GM23248 (cell line): ENCODE results near the gene TMEM181. TPM values are rescaled to one million over a fixed set of nuclear protein-coding genes. Genes with fewer than 3 reads are reported as not detected.

Experiments used
- DNase-seq: peaks from one replicate; pipeline ENCODE4 v3.0.0-alpha.2; 2015
- H2AFZ ChIP-seq: fragments of 200-600 bp; sonication (generic); 2 replicates; pipeline ENCODE4 v1.6.1; 2016; ENCODE audit warnings: antibody characterized with exemption
- H3F3A ChIP-seq: fragments of 200-600 bp; sonication (generic); 2 replicates; pipeline ENCODE4 v1.6.1; 2016; ENCODE audit warnings: mild to moderate bottlenecking, antibody characterized with exemption, mixed run types; ENCODE audit not compliant: insufficient read depth
- H3K27ac ChIP-seq: fragments of 200-600 bp; sonication (generic); 2 replicates; pipeline ENCODE4 v1.5.1; 2016; ENCODE audit warnings: mild to moderate bottlenecking
- H3K27me3 ChIP-seq: fragments of 200-600 bp; sonication (generic); replicated peaks from 2 replicates; pipeline ENCODE4 v1.6.1; 2016; ENCODE audit warnings: mild to moderate bottlenecking; ENCODE audit not compliant: insufficient read depth
- H3K36me3 ChIP-seq: fragments of 200-600 bp; sonication (generic); 2 replicates; pipeline ENCODE4 v1.6.1; 2016; ENCODE audit warnings: low read depth, mild to moderate bottlenecking
- H3K4me1 ChIP-seq: fragments of 200-600 bp; sonication (generic); 2 replicates; pipeline ENCODE4 v1.6.1; 2016; ENCODE audit warnings: mild to moderate bottlenecking; ENCODE audit not compliant: insufficient read depth
- H3K4me2 ChIP-seq: fragments of 200-600 bp; sonication (generic); one replicate; pipeline ENCODE4 v1.6.1; 2016; ENCODE audit warnings: mild to moderate bottlenecking; ENCODE audit not compliant: unreplicated experiment
- H3K4me3 ChIP-seq: fragments of 200-600 bp; sonication (generic); 2 replicates; pipeline ENCODE4 v1.5.1; 2016; ENCODE audit warnings: mild to moderate bottlenecking
- H3K79me2 ChIP-seq: fragments of 200-600 bp; sonication (generic); 2 replicates; pipeline ENCODE4 v1.6.1; 2016; ENCODE audit warnings: mild to moderate bottlenecking; ENCODE audit not compliant: insufficient read depth
- H3K9ac ChIP-seq: fragments of 200-600 bp; sonication (generic); 2 replicates; pipeline ENCODE4 v1.6.1; 2016; ENCODE audit warnings: mild to moderate bottlenecking
- H3K9me2 ChIP-seq: fragments of 200-600 bp; sonication (generic); 2 replicates; pipeline ENCODE4 v1.6.1; 2016; ENCODE audit warnings: mixed run types, mild to moderate bottlenecking, moderate library complexity; ENCODE audit not compliant: insufficient read depth
- H3K9me3 ChIP-seq: fragments of 200-600 bp; sonication (generic); one replicate; pipeline ENCODE4 v1.6.1; 2017; ENCODE audit warnings: low read depth
- H4K20me1 ChIP-seq: fragments of 200-600 bp; sonication (generic); 2 replicates; pipeline ENCODE4 v1.6.0; 2016; ENCODE audit not compliant: insufficient read depth
- EZH2 ChIP-seq: fragments of 200-600 bp; sonication (generic); IDR thresholded peaks from 2 replicates; pipeline ENCODE4 v1.6.1; 2018; ENCODE audit warnings: antibody characterized with exemption, mild to moderate bottlenecking; ENCODE audit not compliant: insufficient read depth, poor library complexity, severe bottlenecking
- EZH2phosphoT487 ChIP-seq: fragments of 200-600 bp; sonication (generic); IDR thresholded peaks from 2 replicates; pipeline ENCODE4 v1.6.1; 2018; ENCODE audit warnings: antibody characterized with exemption, moderate library complexity, mild to moderate bottlenecking, low read depth; ENCODE audit not compliant: insufficient read depth
- WGBS, 2 experiments: methylation state at CpG; one replicate each; pipeline ENCODE4 v1.1.6; 2015 to 2017; ENCODE audit warnings: low lambda C conversion rate in 2 of 2, low coverage in 1 of 2; ENCODE audit errors: missing lambda C conversion rate in 2 of 2; 5-methylcytosine and 5-hydroxymethylcytosine counted together
- in situ Hi-C: fragments of 300-500 bp; cut with MboI; formaldehyde crosslinking; loops from 2 replicates; pipeline ENCODE4 v1.15.0; 2020
- polyA plus RNA-seq: library from polyadenylated mRNA; unstranded; fragments of >200 nt; fragmentation: Nextera tagmentation; extraction: Ambion mirVana; gene quantifications from 2 replicates; pipeline ENCODE4 v1.2.1, GENCODE V29; 2016
- total RNA-seq: library from RNA; depleted of rRNA; stranded (reverse); fragments of >200 nt; shearing (Covaris generic); gene quantifications from 2 replicates; pipeline ENCODE4 v1.2.3, GENCODE V29; 2014

The TMEM181 gene
- total and polyA plus RNA-seq, 2 experiments from 2014 or later = 30.7 to 52.6 TPM

DNA sequence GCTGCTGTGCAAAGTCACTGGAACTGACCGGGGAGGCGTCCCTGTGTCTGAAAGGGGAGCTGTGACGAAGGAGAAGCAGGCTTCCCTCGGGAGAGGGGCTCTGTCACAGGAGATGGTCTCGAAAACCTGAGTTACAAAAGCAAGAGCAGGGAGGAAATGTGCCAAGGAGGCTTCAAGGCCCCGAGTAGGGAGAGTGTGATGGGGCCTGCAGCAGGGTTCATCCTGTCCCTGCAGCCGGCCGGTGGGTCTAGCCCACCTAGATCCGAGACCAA is 68.0 kb downstream of the TMEM181 start:
- 0 out of 2 replicates have a peak, but pooled peaks cover 4% of the 10 kb centered on the region for H3K36me3 ChIP-seq
- WGBS, 2 experiments = 93% methylated on average over 9 of the region's 9 CpGs

DNA sequence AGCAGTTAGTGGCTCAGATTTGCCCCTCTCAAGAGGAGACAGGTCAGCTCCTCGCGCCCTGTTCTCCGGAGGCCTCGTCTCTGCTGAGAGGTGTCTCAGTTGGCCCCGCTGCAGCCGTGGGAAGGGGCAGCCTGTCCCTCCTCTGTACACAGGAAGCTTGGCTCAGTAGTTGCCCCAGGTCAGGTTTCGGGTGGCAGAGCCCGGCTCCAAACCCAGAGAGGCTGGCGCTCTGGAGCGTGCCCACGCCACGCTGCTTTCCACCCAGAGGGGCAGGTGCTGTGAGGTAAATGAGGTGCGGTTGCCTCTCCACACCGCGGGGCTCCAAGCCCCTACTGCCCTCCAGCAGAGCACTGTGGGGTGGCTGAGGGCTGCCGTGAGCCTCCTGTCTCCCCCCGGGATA is 68.7 kb downstream of the TMEM181 start:
- no peak overlapping the region for H2AFZ ChIP-seq
- no peak for DNase-seq
- H3K79me2 ChIP-seq = peaks cover 7% of the 10 kb centered on the region; the same call in 1 of the 2 replicates
- no peaks in the 10 kb centered on the region for H3K27me3 ChIP-seq
- no peaks in the 10 kb centered on the region for H3K9me3 ChIP-seq
- TF ChIP-seq EZH2phosphoT487 (no peak), EZH2 (no peak)
- 91 to 93% methylated on average over 17 of the region's 17 CpGs for WGBS, 2 experiments
- H3K4me1 ChIP-seq = peaks cover 26% of the 10 kb centered on the region
- no peak overlapping the region for H3K9ac ChIP-seq
- no peak overlapping the region for H3K27ac ChIP-seq
- peaks cover 39% of the 10 kb centered on the region for H3F3A ChIP-seq
- in situ Hi-C loops = no loop called here
- no peak overlapping the region for H3K4me3 ChIP-seq
- no peaks in the 10 kb centered on the region for H3K9me2 ChIP-seq
- no peaks in the 10 kb centered on the region for H4K20me1 ChIP-seq
- no peak overlapping the region for H3K4me2 ChIP-seq
- H3K36me3 ChIP-seq = 0 out of 2 replicates have a peak, but pooled peaks cover 5% of the 10 kb centered on the region

More for the DNA sequence above, 68.0 kb downstream of the TMEM181 start:
- peaks cover 26% of the 10 kb centered on the region for H3K4me1 ChIP-seq
- H3K9ac ChIP-seq = no peak overlapping the region
- DNase-seq = no peak
- H3K4me3 ChIP-seq = no peak overlapping the region
- no peaks in the 10 kb centered on the region for H3K9me2 ChIP-seq
- H4K20me1 ChIP-seq = no peaks in the 10 kb centered on the region
- TF ChIP-seq EZH2phosphoT487 (no peak), EZH2 (no peak)
- in situ Hi-C loops = no loop called here
- H2AFZ ChIP-seq = no peak overlapping the region
- H3F3A ChIP-seq = peaks cover 33% of the 10 kb centered on the region
- no peak overlapping the region for H3K4me2 ChIP-seq
- peaks cover 2% of the 10 kb centered on the region; the same call in 1 of the 2 replicates for H3K79me2 ChIP-seq
- no peaks in the 10 kb centered on the region for H3K9me3 ChIP-seq
- no peak overlapping the region for H3K27ac ChIP-seq
- no peaks in the 10 kb centered on the region for H3K27me3 ChIP-seq

DNA sequence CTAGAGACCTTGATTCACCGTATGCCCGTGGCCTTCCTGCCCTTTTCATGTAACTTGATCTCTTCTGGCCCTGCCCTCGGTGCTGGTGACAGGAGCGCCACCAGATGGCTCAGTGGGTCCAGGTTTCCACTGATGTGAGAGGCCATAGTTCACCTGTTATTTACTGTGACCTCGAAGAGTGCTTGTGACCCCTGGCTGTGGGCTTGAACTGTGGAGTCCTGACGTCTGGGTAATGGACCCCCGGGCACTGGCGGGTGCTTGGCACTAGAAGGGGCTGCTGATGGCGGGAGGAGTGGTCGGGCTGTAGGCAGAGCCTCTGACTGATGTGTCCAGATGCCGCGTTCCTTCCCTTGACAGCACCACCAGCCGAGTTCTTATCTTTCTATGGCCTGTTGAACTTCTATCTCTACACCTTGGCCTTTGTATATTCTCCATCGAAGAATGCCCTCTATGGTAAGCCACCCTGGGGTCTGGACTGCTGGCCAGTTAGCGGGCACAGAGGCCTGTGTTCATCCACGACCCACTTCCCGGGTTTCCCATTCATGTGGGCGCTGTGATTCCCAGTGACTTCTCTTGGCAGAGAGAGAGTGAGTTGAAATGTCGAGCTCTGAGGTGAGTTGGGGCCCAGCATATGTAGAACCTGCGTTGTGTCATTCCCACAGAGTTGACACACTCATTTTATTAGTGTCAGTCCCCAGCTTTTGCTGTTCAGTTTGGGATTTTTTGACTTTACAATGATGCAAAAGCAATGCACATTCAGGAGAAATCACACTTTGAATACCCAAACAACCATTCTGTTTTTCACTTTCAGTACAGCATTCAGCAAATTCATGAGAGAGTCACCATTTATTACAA is 69.7 kb downstream of the TMEM181 start:
- peaks cover 13% of the 10 kb centered on the region; the same call in 1 of the 2 replicates for H3K36me3 ChIP-seq
- H3K27me3 ChIP-seq = no peaks in the 10 kb centered on the region
- no peak overlapping the region for H3K27ac ChIP-seq
- no peaks in the 10 kb centered on the region for H4K20me1 ChIP-seq
- H2AFZ ChIP-seq = no peak overlapping the region
- H3K4me1 ChIP-seq = peaks cover 31% of the 10 kb centered on the region
- in situ Hi-C loops = no loop called here
- no peak overlapping the region for H3K9ac ChIP-seq
- H3F3A ChIP-seq = peaks cover 49% of the 10 kb centered on the region
- no peak overlapping the region for H3K4me2 ChIP-seq
- TF ChIP-seq EZH2 (no peak), EZH2phosphoT487 (no peak)
- H3K79me2 ChIP-seq = peaks cover 15% of the 10 kb centered on the region
- H3K9me3 ChIP-seq = no peaks in the 10 kb centered on the region
- 91 to 92% methylated on average over 19 to 20 of the region's 20 CpGs for WGBS, 2 experiments
- H3K4me3 ChIP-seq = no peak overlapping the region
- DNase-seq = no peak
- H3K9me2 ChIP-seq = no peaks in the 10 kb centered on the region

DNA sequence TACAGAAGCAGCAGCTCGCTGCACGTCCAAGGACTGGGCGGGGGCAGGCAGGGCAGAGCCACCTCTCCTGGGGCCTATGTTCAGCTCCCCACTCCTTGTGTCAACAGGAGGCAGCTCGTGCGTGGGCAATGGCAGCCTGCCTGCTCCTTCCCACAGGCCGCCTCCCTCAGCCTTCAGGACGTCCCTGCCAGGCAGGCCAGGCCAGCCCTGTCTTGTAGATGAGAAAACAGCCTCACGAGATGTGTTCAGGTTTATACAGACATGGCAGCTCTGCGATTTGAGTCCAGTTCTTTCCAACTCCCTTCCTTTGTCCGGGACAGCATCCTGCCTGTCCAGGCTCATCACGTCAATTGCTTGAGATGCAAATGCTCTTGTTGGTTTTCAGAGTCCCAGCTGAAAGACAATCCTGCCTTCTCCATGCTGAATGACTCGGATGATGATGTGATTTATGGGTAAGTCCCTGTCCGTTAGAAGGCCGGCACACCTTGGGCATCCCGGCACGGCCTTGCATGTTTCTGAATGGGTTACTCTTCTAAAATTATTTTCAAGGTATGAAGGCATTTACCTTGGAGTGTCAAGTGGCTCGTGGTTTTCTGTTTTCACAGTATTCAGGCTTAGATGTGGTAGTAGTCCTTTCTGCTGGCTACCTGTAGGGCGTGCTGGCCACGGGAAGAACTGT is 71.2 kb downstream of the TMEM181 start:
- Histone ChIP-seq H3K27me3 (no peaks in the 10 kb centered on the region), H3K79me2 (peaks cover 27% of the 10 kb centered on the region), H3K27ac (peak overlapping the region; percentile 92), H3K4me2 (peak overlapping the region; percentile 65), H3K9ac (peak overlapping the region; percentile 72), H4K20me1 (no peaks in the 10 kb centered on the region), H3K4me1 (peaks cover 31% of the 10 kb centered on the region), H3F3A (peaks cover 60% of the 10 kb centered on the region), H3K36me3 (peaks cover 25% of the 10 kb centered on the region), H2AFZ (0 out of 2 replicates have a peak overlapping the region, but pooled peaks have one; percentile 35), H3K4me3 (peak overlapping the region; percentile 41), H3K9me3 (no peaks in the 10 kb centered on the region), H3K9me2 (no peaks in the 10 kb centered on the region)
- no peak for TF ChIP-seq EZH2phosphoT487
- no peak for TF ChIP-seq EZH2
- 43 to 45% methylated on average over 19 of the region's 19 CpGs for WGBS, 2 experiments
- in situ Hi-C loops = no loop called here
- peak; percentile 88 for DNase-seq
